ENCODE results near the gene OR1L6. TPM values are rescaled to one million over a fixed set of nuclear protein-coding genes. Genes with fewer than 3 reads are reported as not detected.

The OR1L6 gene
- polyA plus RNA-seq, 1 donor from 2014 or later = not detected

DNA sequence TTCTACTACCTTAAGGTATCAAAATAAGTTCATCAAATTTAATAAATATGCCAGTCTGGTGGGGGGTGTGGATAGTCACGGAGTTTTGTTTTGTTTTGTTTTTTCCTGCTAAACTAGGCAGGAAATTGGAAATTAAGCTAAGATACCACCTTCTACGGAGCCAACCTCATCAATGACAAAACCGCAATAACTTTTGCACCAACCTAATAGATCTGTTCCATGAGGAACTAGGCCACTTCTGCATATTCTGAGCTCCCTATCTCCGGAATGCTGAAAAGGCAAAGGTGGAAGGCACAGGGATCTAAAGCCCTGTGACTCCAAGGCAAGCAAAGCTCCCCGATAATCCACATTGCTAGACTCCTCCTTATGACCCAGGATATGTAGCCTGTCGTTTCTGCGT, 24.1 kb upstream of the OR1L6 start:
- Histone ChIP-seq H3K9me3 (ENCODE audit: low read length) (peaks cover 4% of the 10 kb centered on the region), H3K4me3 (ENCODE audit: low read length) (no peak overlapping the region), H3F3A (ENCODE audit: insufficient read depth, low read length, poor library complexity, severe bottlenecking) (no peaks in the 10 kb centered on the region), H3K79me2 (replicated peaks; ENCODE audit: insufficient read depth, low read length) (no peaks in the 10 kb centered on the region), H3K4me2 (ENCODE audit: low read length) (no peak overlapping the region), H3K27ac (ENCODE audit: low read length) (no peak overlapping the region), H3K9ac (ENCODE audit: low read length) (no peak overlapping the region), H4K20me1 (ENCODE audit: insufficient read depth) (no peaks in the 10 kb centered on the region), H3K27me3 (ENCODE audit: insufficient read depth, low read depth, low read length) (no peaks in the 10 kb centered on the region), H2AFZ (ENCODE audit: low read depth, low read length) (no peak overlapping the region), H3K36me3 (ENCODE audit: insufficient read depth, low read length) (no peaks in the 10 kb centered on the region), H3K9me2 (ENCODE audit: insufficient read depth, low read length) (no peaks in the 10 kb centered on the region)
- TF ChIP-seq MXI1 (conservative IDR thresholded peaks at IDR 0.05; ENCODE audit: poor library complexity, severe bottlenecking) (no peak), RAD21 (conservative IDR thresholded peaks at IDR 0.05) (no peak), POLR2AphosphoS5 (IDR thresholded peaks at IDR 0.05) (no peak), TAF1 (IDR thresholded peaks at IDR 0.05; ENCODE audit: low read depth) (no peak), EZH2 (IDR thresholded peaks at IDR 0.05; ENCODE audit: borderline replicate concordance, insufficient read depth, low read length, poor library complexity, severe bottlenecking) (no peak), SMC3 (conservative IDR thresholded peaks at IDR 0.05; ENCODE audit: poor library complexity) (no peak), EP300 (conservative IDR thresholded peaks at IDR 0.05; ENCODE audit: poor library complexity, severe bottlenecking) (no peak)
- TF ChIP-seq, protein P1, sequence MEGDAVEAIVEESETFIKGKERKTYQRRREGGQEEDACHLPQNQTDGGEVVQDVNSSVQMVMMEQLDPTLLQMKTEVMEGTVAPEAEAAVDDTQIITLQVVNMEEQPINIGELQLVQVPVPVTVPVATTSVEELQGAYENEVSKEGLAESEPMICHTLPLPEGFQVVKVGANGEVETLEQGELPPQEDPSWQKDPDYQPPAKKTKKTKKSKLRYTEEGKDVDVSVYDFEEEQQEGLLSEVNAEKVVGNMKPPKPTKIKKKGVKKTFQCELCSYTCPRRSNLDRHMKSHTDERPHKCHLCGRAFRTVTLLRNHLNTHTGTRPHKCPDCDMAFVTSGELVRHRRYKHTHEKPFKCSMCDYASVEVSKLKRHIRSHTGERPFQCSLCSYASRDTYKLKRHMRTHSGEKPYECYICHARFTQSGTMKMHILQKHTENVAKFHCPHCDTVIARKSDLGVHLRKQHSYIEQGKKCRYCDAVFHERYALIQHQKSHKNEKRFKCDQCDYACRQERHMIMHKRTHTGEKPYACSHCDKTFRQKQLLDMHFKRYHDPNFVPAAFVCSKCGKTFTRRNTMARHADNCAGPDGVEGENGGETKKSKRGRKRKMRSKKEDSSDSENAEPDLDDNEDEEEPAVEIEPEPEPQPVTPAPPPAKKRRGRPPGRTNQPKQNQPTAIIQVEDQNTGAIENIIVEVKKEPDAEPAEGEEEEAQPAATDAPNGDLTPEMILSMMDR (IDR thresholded peaks at IDR 0.05; ENCODE audit: poor library complexity, severe bottlenecking) = no peak
- TF ChIP-seq, protein P2, sequence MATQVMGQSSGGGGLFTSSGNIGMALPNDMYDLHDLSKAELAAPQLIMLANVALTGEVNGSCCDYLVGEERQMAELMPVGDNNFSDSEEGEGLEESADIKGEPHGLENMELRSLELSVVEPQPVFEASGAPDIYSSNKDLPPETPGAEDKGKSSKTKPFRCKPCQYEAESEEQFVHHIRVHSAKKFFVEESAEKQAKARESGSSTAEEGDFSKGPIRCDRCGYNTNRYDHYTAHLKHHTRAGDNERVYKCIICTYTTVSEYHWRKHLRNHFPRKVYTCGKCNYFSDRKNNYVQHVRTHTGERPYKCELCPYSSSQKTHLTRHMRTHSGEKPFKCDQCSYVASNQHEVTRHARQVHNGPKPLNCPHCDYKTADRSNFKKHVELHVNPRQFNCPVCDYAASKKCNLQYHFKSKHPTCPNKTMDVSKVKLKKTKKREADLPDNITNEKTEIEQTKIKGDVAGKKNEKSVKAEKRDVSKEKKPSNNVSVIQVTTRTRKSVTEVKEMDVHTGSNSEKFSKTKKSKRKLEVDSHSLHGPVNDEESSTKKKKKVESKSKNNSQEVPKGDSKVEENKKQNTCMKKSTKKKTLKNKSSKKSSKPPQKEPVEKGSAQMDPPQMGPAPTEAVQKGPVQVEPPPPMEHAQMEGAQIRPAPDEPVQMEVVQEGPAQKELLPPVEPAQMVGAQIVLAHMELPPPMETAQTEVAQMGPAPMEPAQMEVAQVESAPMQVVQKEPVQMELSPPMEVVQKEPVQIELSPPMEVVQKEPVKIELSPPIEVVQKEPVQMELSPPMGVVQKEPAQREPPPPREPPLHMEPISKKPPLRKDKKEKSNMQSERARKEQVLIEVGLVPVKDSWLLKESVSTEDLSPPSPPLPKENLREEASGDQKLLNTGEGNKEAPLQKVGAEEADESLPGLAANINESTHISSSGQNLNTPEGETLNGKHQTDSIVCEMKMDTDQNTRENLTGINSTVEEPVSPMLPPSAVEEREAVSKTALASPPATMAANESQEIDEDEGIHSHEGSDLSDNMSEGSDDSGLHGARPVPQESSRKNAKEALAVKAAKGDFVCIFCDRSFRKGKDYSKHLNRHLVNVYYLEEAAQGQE (IDR thresholded peaks at IDR 0.05; ENCODE audit: borderline replicate concordance) = no peak

DNA sequence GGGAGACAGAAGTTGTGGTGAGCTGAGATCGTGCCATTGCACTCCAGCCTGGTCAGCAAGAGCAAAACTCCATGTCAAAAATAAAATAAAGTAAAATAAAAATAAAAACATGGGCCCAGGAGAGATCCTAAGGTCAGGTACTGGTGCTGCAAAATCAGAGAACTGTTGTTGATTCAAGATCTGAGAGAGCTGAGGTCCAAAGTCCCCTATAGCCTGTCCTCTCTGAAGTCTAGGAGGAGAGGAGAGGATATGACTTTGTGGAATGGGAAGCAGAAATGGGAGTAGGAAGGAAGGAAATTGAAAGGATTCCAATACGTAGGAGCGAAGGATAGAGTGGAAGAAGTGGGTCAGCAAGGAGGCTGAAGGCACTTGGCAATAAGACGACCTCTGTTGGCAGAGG, 22.9 kb upstream of the OR1L6 start:
- H3K27ac ChIP-seq (ENCODE audit: low read length) = no peak overlapping the region
- no peaks in the 10 kb centered on the region for H3K27me3 ChIP-seq (ENCODE audit: insufficient read depth, low read depth, low read length)
- no peaks in the 10 kb centered on the region for H3K9me2 ChIP-seq (ENCODE audit: insufficient read depth, low read length)
- H2AFZ ChIP-seq (ENCODE audit: low read depth, low read length) = no peak overlapping the region
- H3K4me2 ChIP-seq (ENCODE audit: low read length) = no peak overlapping the region
- H4K20me1 ChIP-seq (ENCODE audit: insufficient read depth) = no peaks in the 10 kb centered on the region
- no peaks in the 10 kb centered on the region for H3K79me2 ChIP-seq (replicated peaks; ENCODE audit: insufficient read depth, low read length)
- no peaks in the 10 kb centered on the region for H3K36me3 ChIP-seq (ENCODE audit: insufficient read depth, low read length)
- no peak overlapping the region for H3K4me3 ChIP-seq (ENCODE audit: low read length)
- TF ChIP-seq EP300 (conservative IDR thresholded peaks at IDR 0.05; ENCODE audit: poor library complexity, severe bottlenecking) (no peak), TAF1 (IDR thresholded peaks at IDR 0.05; ENCODE audit: low read depth) (no peak), RAD21 (conservative IDR thresholded peaks at IDR 0.05) (no peak), MXI1 (conservative IDR thresholded peaks at IDR 0.05; ENCODE audit: poor library complexity, severe bottlenecking) (no peak), SMC3 (conservative IDR thresholded peaks at IDR 0.05; ENCODE audit: poor library complexity) (no peak), POLR2AphosphoS5 (IDR thresholded peaks at IDR 0.05) (no peak)
- TF ChIP-seq, protein P1 (IDR thresholded peaks at IDR 0.05; ENCODE audit: poor library complexity, severe bottlenecking) = no peak
- TF ChIP-seq, protein P2 (IDR thresholded peaks at IDR 0.05; ENCODE audit: borderline replicate concordance) = no peak
- no peak overlapping the region for H3K9ac ChIP-seq (ENCODE audit: low read length)
- no peaks in the 10 kb centered on the region for H3F3A ChIP-seq (ENCODE audit: insufficient read depth, low read length, poor library complexity, severe bottlenecking)
- peaks cover 4% of the 10 kb centered on the region for H3K9me3 ChIP-seq (ENCODE audit: low read length)

Data from neural cell (in vitro differentiated cells).